BLaER1 (cell line): ENCODE results near the gene ACSF3.

Experiments used
- H3K27ac ChIP-seq: shearing (Covaris generic); formaldehyde crosslinking; 2 replicates; pipeline ENCODE4 v1.8.1; 2022
- H3K27me3 ChIP-seq: shearing (Covaris generic); formaldehyde crosslinking; 2 replicates; pipeline ENCODE4 v1.8.1; 2022
- H3K36me3 ChIP-seq: shearing (Covaris generic); formaldehyde crosslinking; 2 replicates; pipeline ENCODE4 v1.8.1; 2022
- H3K4me1 ChIP-seq: shearing (Covaris generic); formaldehyde crosslinking; 2 replicates; pipeline ENCODE4 v1.8.1; 2022
- H3K4me2 ChIP-seq: shearing (Covaris generic); formaldehyde crosslinking; 2 replicates; pipeline ENCODE4 v1.8.1; 2022
- H3K4me3 ChIP-seq: shearing (Covaris generic); formaldehyde crosslinking; 2 replicates; pipeline ENCODE4 v1.8.1; 2022
- H3K9ac ChIP-seq: shearing (Covaris generic); formaldehyde crosslinking; 2 replicates; pipeline ENCODE4 v1.8.1; 2022
- H3K9me3 ChIP-seq: shearing (Covaris generic); formaldehyde crosslinking; 2 replicates; pipeline ENCODE4 v1.8.1; 2022
- H4K20me1 ChIP-seq: shearing (Covaris generic); formaldehyde crosslinking; 2 replicates; pipeline ENCODE4 v1.8.1; 2022
- Cebpa-rat ChIP-seq: shearing (Covaris generic); IDR thresholded peaks from 2 replicates; pipeline ENCODE4 v1.8.1; 2022

ACSF3 gene

DNA sequence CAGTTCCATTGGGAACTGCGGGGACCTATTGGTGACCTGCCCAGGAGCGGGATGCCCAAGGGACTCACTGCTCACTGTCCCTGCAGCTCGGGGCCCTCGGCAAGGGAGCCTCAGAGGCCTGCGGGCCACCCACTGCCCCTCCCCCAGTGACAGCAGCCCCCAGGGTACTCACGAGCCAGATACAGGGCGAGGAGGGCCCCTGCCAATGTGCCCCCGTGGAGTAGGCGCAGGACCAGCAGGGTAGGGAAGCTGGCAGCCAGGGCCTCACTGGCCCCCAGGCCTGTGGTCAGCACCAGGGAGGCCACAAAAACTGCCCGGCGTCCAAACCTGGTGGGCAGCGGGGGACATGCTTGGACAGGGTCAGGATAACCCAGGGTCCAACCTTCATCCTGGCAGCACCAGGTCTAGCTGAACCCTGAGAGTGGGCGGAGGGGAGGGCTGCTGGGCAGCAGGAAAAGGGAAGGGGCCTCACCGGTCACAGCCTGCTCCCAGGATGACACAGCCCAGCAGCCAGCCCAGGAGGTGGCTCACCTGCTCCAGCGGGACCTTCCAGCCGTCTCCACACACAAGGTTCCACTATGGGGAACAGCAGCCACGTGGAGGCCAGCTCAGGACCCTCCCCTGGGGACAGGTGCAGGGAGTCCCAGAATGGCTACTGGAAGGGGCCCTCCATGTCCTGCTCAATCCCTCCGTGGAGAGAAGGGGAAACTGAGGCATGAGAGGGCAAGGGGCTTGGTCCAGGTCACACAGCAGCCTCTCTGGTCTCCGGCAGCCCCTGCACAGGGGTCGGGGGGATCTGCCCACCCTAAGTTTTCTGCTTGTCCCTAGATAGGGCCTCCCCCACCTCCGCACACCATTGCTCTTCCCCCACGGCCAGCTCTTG is 105.8 kb downstream of the ACSF3 start:
- Histone ChIP-seq H3K36me3 (no peaks in the 10 kb centered on the region), H3K4me3 (no peak overlapping the region), H3K4me1 (peaks cover 10% of the 10 kb centered on the region; the same call in 1 of the 2 replicates), H4K20me1 (no peaks in the 10 kb centered on the region), H3K9me3 (peaks cover 9% of the 10 kb centered on the region), H3K27ac (no peak overlapping the region), H3K9ac (no peak overlapping the region), H3K4me2 (no peak overlapping the region), H3K27me3 (peaks cover 42% of the 10 kb centered on the region)
- no peak for TF ChIP-seq Cebpa-rat

DNA sequence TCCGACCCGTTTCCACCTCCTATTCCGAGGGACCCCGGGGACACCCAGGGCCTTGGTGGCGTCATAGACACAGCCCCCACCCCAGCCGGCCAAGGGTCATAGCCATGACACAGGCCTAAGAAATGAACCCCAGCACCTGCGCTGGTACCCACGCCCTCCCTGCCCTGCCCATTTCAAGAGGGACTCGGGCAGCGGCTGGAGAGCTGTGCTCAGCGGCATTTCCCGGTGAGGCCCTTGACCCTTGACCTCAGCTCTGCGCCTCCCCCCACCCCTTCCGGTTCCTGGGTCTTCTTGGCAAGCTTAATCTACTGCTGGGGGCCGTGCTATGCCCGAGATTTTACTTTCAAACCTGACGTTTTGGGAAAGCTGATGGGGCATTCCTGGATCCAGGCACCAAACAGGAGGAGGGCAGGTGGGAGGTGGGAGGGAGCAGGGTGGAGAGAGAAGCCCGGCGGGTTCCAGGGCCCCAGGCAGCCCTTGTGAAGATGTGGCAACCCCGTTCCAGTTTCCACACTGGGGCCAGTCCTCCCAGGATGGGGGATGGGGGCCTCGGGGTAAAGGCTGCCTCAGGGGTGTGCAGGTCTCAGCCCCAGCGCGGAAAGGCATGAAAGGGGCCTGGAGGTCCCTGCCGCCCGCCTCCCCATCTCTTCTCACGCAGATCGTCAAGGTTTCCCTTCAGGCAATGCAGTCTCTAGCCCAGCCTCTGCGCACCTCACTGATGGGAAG is 106.6 kb downstream of the ACSF3 start, which contains the start of gene SLC22A31:
Gene SLC22A31 (minus strand): TSS at position 414 of the 726 bp plus-strand sequence. CDS start 36 bp downstream, at position 378.
- Histone ChIP-seq H4K20me1 (no peaks in the 10 kb centered on the region), H3K4me1 (0 out of 2 replicates have a peak, but pooled peaks cover 9% of the 10 kb centered on the region), H3K27me3 (peaks cover 42% of the 10 kb centered on the region), H3K27ac (no peak within 1 kb of the TSS), H3K9me3 (peaks cover 9% of the 10 kb centered on the region), H3K9ac (no peak within 1 kb of the TSS), H3K4me3 (no peak within 1 kb of the TSS), H3K36me3 (no peaks in the 10 kb centered on the region), H3K4me2 (peak within 1 kb of the TSS; percentile 53)
- no peak for TF ChIP-seq Cebpa-rat

DNA sequence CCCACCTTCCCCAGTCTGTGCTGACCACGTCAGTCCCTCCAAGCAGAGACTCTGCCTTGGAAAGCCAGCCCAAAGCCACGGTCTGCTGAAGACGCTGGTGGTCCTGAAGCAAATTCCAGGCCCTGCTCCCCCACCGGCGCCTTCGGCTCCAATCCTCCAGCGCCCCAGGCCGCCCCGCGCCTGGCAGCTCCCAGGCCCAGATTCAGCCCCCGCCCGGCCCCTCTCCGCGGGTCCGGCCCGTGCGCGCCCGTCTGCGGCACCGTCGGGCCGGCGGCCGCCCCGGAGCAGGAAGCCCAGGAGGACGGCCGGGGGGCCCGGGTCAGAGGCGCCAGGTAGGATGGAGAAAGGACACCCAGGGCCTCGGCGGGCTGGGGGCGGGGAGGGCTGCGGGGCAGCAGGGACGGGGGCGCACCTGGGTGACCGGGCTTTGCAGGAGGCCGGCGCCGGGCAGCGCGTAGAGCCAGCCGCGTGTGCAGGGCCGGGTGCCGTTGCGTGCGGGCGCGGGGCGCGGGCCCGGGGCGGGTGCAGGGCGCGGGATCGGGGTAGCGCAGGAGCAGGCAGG is 107.3 kb downstream of the ACSF3 start:
- Histone ChIP-seq H3K9ac (no peak overlapping the region), H3K4me2 (peak overlapping the region; percentile 53), H3K27me3 (peaks cover 42% of the 10 kb centered on the region), H3K36me3 (no peaks in the 10 kb centered on the region), H3K4me1 (0 out of 2 replicates have a peak, but pooled peaks cover 9% of the 10 kb centered on the region), H3K27ac (no peak overlapping the region), H4K20me1 (no peaks in the 10 kb centered on the region), H3K4me3 (no peak overlapping the region), H3K9me3 (peaks cover 9% of the 10 kb centered on the region)
- no peak for TF ChIP-seq Cebpa-rat

DNA sequence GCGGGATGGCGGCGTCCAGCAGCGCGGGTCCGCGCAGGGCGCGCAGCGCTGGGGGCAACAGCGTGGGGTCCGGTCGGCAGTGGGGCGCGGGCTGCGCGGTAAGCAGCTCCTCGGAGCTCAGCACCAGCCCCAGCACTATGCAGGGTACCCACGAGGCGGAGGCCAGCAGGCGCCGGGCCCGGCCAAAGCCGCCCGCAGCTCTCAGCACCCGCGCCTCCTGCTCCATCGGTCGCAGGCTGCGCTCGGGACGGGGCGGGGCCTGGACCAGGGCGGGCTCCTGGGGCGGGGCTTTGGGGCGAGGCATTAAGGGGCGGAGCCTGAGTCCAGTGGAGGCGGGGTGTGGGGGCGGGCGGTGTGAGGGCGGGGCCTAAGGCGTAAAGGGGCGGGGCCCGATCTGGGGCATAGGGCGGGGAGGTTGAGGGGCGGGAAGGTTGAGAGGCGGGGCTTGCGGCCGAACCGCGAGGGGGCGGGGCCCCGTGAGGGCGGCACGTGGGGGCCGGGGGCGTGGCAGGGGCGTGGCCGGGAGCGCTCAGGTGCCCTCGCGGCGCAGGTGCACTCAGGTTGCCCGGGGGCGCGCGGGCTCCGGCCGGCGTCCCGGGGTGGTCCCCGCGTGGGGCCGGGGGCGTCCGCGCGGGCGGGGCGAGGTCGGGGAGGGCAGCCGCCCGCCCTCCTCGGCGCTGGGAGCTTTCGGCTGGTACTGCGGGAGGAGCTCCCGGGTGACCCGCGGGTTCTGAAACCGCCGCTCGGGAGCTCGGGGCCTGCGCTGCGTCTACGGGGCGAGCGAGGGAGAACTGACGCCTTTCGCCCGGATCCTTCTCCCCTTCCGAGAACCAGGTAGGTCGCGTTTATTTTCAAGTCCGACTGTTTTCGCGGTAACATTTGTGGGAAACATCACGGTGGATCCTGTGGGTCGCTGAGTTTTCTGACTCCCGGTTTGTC is 108.1 kb downstream of the ACSF3 start:
- Histone ChIP-seq H3K4me1 (0 out of 2 replicates have a peak, but pooled peaks cover 9% of the 10 kb centered on the region), H3K9me3 (peaks cover 9% of the 10 kb centered on the region), H3K27ac (no peak overlapping the region), H3K4me2 (peak overlapping the region; percentile 54), H3K27me3 (peaks cover 42% of the 10 kb centered on the region), H3K36me3 (no peaks in the 10 kb centered on the region), H3K4me3 (peak overlapping the region; percentile 50; the same call in 1 of the 2 replicates), H3K9ac (no peak overlapping the region), H4K20me1 (no peaks in the 10 kb centered on the region)
- no peak for TF ChIP-seq Cebpa-rat

DNA sequence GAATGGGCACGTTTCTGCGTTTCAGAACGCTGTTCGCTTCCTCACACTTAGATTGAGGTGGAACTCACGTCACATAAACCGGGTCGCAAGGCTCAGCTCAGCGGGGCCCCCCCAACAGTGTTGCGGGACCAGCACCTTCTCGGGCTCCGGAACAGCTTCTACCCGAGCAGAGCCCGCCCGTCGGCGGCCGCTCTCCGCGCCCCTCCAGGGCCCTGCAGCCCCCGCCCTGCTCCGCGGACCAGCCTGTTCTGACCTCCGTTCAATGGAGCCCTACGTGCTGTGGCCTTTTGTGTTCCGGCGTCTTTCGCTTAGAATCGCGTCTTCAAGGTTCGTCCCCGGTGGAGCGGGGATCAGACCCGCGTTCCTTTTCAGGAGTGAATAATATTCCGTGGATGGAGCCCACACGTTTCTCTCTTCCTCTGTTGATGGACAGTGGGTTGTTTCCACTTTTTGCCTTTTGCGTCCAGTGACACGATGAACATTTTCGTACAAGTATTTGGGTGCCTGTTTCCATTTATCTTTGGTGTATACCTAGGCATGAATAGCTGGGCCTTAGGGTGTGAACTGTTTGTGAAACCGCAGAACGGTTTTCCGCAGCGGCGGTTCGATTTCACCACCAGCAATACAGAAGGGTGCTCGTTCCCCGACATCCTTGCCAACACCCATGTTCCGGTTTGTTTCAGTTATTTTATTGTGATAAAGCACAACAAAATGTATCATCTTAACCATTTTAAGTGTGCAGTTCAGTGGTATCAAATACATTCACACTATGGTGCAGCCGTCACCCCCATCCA is 109.0 kb downstream of the ACSF3 start:
- peaks cover 9% of the 10 kb centered on the region for H3K9me3 ChIP-seq
- H4K20me1 ChIP-seq: no peaks in the 10 kb centered on the region
- TF ChIP-seq Cebpa-rat: no peak
- H3K4me3 ChIP-seq: no peak overlapping the region
- no peak overlapping the region for H3K9ac ChIP-seq
- H3K4me1 ChIP-seq: 0 out of 2 replicates have a peak, but pooled peaks cover 9% of the 10 kb centered on the region
- H3K27ac ChIP-seq: no peak overlapping the region
- H3K27me3 ChIP-seq: peaks cover 42% of the 10 kb centered on the region
- H3K4me2 ChIP-seq: peak overlapping the region; percentile 54; the same call in 1 of the 2 replicates
- H3K36me3 ChIP-seq: no peaks in the 10 kb centered on the region
